Measurements from ENCODE around the gene CDC25B.

The CDC25B gene

DNA sequence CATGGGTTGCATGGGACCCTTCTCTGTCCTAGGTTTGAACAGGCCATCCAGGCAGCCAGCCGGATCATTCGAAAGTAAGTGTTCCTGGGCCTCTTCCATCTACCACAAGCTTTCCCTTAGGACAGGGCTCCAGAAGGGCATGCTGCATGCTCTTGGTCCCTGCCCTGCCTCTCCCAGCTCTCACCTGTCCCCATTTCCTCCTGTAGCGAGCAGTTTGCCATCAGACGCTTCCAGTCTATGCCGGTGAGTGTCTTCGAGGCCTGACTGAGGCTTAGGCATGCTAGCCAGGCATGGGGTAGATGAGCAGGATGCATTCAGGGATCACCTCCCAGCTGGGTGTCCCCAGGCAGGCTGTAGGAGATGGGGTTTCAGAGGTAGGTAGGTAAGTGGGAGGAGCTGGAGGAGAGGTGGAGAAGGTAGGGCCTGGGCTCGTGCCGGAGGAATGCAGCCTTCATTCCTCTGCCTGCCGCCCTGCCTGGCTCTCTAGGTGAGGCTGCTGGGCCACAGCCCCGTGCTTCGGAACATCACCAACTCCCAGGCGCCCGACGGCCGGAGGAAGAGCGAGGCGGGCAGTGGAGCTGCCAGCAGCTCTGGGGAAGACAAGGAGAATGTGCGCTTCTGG is 4.3 kb downstream of the CDC25B start:
- TF ChIP-seq, protein P1, sequence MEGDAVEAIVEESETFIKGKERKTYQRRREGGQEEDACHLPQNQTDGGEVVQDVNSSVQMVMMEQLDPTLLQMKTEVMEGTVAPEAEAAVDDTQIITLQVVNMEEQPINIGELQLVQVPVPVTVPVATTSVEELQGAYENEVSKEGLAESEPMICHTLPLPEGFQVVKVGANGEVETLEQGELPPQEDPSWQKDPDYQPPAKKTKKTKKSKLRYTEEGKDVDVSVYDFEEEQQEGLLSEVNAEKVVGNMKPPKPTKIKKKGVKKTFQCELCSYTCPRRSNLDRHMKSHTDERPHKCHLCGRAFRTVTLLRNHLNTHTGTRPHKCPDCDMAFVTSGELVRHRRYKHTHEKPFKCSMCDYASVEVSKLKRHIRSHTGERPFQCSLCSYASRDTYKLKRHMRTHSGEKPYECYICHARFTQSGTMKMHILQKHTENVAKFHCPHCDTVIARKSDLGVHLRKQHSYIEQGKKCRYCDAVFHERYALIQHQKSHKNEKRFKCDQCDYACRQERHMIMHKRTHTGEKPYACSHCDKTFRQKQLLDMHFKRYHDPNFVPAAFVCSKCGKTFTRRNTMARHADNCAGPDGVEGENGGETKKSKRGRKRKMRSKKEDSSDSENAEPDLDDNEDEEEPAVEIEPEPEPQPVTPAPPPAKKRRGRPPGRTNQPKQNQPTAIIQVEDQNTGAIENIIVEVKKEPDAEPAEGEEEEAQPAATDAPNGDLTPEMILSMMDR (IDR thresholded peaks at IDR 0.05; ENCODE audit: insufficient read depth, missing control alignments), result no peak
- DNase-seq (ENCODE audit: insufficient read length, low spot score) (no peak), FAIRE-seq (no peak)

DNA sequence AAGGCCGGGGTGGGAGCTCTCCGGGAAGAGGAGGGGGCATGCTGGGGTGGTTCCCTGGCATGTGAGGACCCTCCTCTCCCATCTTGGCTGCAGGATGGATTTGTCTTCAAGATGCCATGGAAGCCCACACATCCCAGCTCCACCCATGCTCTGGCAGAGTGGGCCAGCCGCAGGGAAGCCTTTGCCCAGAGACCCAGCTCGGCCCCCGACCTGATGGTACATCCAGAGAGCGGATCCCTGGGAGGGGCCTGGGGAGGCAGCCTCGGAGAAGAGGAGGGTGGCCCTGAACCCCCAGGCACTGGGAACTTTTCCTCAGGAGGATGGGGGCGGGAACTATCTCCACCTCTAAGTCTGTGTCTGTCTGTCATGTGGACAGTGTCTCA is 4.8 kb downstream of the CDC25B start:
- TF ChIP-seq, protein P1 (IDR thresholded peaks at IDR 0.05; ENCODE audit: insufficient read depth, missing control alignments), result no peak
- FAIRE-seq (no peak), DNase-seq (ENCODE audit: insufficient read length, low spot score) (no peak)

DNA sequence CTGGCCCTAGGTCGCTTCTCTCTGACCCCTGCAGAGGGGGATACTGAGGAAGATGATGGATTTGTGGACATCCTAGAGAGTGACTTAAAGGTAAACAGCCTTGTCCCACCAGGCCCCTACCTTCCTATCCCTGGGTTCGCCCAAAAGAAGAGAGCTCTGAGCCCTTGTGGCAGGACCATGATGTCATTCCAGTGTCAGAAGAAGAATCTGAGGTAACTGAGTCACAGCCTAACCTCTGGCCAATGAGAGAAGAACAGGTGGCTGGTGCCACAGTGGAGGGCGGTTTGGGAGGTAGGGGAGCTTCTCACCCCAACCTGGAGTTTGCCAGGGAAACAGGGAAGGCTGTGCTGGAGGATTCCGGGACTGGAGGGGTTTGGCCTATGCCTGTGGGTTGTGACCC is 5.2 kb downstream of the CDC25B start:
- FAIRE-seq, result no peak
- TF ChIP-seq, protein P1 (IDR thresholded peaks at IDR 0.05; ENCODE audit: insufficient read depth, missing control alignments), result no peak
- DNase-seq (ENCODE audit: insufficient read length, low spot score), result no peak

DNA sequence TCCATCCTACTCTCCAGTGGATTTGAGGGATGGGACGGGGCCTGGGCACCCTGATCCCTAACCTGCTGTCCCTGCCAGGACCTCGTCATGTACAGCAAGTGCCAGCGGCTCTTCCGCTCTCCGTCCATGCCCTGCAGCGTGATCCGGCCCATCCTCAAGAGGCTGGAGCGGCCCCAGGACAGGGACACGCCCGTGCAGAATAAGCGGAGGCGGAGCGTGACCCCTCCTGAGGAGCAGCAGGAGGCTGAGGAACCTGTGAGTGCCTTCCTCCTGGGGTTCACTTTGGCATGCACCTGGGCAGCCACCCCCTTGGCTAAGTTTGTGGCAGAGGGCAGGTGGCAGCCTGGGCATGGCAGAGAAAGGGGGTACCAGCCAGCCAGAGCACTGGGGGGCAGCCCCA is 5.7 kb downstream of the CDC25B start:
- FAIRE-seq (no peak), DNase-seq (ENCODE audit: insufficient read length, low spot score) (no peak)
- TF ChIP-seq, protein P1 (IDR thresholded peaks at IDR 0.05; ENCODE audit: insufficient read depth, missing control alignments), result no peak

DNA sequence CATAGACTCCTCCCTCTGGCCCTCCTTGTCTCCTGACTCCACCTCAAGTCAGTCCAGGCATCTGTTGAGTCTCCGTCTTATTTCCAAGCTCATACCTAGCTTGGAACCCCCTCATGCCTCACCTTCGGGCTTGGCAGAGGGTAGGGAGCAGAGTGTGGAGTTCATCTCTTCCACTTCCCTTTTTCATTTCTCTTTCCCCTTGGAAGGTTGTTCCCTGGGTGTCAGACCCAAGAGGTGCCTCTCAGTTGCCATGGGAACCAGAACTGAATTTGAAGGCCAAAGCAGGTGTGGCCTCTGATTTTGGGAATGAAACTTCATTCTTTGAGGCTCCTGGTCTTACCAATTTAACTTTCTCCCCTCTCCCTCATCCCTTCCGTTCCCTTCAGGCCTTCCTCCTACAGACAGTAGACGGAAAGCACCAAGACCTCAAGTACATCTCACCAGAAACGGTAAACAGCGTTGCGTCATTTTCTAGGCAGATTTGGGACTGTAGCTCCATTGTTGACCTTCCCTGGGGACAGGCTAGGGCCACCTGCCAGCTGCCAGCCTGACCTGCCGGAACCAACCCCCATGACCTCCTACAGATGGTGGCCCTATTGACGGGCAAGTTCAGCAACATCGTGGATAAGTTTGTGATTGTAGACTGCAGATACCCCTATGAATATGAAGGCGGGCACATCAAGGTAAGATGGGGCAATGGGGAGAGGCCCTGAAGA is 6.6 kb downstream of the CDC25B start:
- TF ChIP-seq, protein P1 (IDR thresholded peaks at IDR 0.05; ENCODE audit: insufficient read depth, missing control alignments), result no peak
- no peak for FAIRE-seq
- no peak for DNase-seq (ENCODE audit: insufficient read length, low spot score)

DNA sequence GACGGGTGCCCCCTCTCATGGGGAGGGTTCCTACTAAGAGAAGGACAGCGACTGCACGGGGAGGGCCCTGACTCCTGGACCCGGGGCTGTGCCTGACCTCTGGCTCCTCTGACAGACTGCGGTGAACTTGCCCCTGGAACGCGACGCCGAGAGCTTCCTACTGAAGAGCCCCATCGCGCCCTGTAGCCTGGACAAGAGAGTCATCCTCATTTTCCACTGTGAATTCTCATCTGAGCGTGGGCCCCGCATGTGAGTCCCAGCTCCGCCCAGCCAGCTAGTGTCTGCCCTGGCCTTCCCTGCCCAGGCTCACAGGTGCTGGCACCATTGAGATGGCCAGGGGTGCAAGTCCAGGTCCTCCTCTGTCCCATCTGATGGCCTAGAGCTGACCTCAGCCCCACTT is 7.2 kb downstream of the CDC25B start:
- TF ChIP-seq, protein P1 (IDR thresholded peaks at IDR 0.05; ENCODE audit: insufficient read depth, missing control alignments), result no peak
- DNase-seq (ENCODE audit: insufficient read length, low spot score) (no peak), FAIRE-seq (no peak)

DNA sequence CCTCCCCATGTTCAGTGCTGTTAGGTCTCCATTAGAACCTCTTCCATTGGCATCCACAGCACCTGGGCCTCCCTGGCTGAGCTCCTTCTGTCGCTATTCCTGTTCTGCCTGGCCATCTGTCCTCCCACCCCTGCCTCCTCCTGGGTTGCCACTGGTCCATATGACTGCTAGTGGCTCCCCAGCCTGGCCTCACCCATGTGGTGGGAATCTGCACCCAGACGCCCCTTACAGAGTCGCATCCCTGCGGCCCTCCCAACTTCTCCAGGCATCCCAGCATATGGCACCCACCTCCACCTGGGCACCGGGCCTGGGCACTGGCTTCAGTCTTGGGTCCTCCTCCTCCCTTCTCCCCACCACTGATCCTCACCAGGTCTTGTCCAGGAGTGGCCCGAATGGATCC is 7.7 kb downstream of the CDC25B start:
- FAIRE-seq (no peak), DNase-seq (ENCODE audit: insufficient read length, low spot score) (no peak)
- TF ChIP-seq, protein P1 (IDR thresholded peaks at IDR 0.05; ENCODE audit: insufficient read depth, missing control alignments), result no peak
